ACC112 (cell line): ENCODE results near the gene SPTA1.
"Not testable (repeated sequence)": the region's sequence is repeated elsewhere in the genome, so short reads cannot be mapped to it uniquely, and the experiment has no call there.

Experiments
- H2AFZ ChIP-seq: fragments of 200-600 bp; sonication (generic); one replicate; pipeline ENCODE4 v1.6.0; 2017; ENCODE audit warnings: antibody characterized with exemption, low read length; ENCODE audit not compliant: unreplicated experiment
- H3K27ac ChIP-seq: fragments of 200-600 bp; sonication (generic); 2 replicates; pipeline ENCODE4 v1.5.1; 2014; ENCODE audit warnings: low read depth, mild to moderate bottlenecking, antibody characterized with exemption, low read length, moderate library complexity
- H3K27me3 ChIP-seq: fragments of 200-600 bp; sonication (generic); 2 replicates; pipeline ENCODE4 v1.6.1; 2014; ENCODE audit warnings: mild to moderate bottlenecking, antibody characterized with exemption, low read length, moderate library complexity, mixed read lengths; ENCODE audit not compliant: insufficient read depth
- H3K36me3 ChIP-seq: fragments of 200-600 bp; sonication (generic); 2 replicates; pipeline ENCODE4 v1.6.1; 2016; ENCODE audit warnings: mild to moderate bottlenecking, antibody characterized with exemption, low read length, moderate library complexity, mixed read lengths; ENCODE audit not compliant: insufficient read depth
- H3K4me1 ChIP-seq: fragments of 200-600 bp; sonication (generic); one replicate; pipeline ENCODE4 v1.6.1; 2016; ENCODE audit warnings: low read length, mixed read lengths; ENCODE audit not compliant: insufficient read depth, unreplicated experiment, control insufficient read depth
- H3K4me3 ChIP-seq: fragments of 200-600 bp; sonication (generic); 2 replicates; pipeline ENCODE4 v1.5.1; 2014; ENCODE audit warnings: mild to moderate bottlenecking, low read depth, low read length
- H3K79me2 ChIP-seq: fragments of 200-600 bp; sonication (generic); one replicate; pipeline ENCODE4 v1.6.0; 2016; ENCODE audit warnings: low read length; ENCODE audit not compliant: control insufficient read depth, unreplicated experiment, insufficient read depth

The SPTA1 gene

GRCh38 chr1:158716335-158716734, 29.8 kb upstream of the SPTA1 start:
- Histone ChIP-seq H3K27ac (no peak overlapping the region), H3K4me3 (no peak overlapping the region), H3K4me1 (no peaks in the 10 kb centered on the region), H3K36me3 (no peaks in the 10 kb centered on the region), H3K79me2 (no peaks in the 10 kb centered on the region), H3K27me3 (no peaks in the 10 kb centered on the region; the same call in 1 of the 2 replicates), H2AFZ (no peak overlapping the region)

DNA sequence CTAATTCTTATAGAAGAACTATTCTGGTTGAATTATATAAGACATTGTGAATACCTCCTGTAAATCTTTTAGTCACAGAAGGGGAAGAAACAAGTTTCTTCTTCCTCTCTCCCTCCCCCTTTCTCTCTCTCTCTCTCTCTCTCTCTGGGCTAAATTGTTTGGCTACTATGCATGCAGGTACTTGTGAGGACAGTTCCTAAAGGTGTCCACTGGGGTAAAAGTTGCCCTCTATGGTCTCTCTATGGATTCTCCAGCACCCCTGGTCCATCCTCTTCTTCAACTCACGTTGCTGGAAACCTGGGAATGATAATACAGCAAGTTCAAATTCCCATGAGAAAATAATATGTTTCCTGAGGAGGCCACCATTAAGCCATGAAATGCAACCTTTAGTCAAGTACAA, 28.2 kb upstream of the SPTA1 start:
- Histone ChIP-seq H3K27ac (no peak overlapping the region), H3K27me3 (peaks cover 3% of the 10 kb centered on the region; the same call in 1 of the 2 replicates), H2AFZ (no peak overlapping the region), H3K36me3 (no peaks in the 10 kb centered on the region), H3K79me2 (no peaks in the 10 kb centered on the region), H3K4me3 (no peak overlapping the region), H3K4me1 (no peaks in the 10 kb centered on the region)

DNA sequence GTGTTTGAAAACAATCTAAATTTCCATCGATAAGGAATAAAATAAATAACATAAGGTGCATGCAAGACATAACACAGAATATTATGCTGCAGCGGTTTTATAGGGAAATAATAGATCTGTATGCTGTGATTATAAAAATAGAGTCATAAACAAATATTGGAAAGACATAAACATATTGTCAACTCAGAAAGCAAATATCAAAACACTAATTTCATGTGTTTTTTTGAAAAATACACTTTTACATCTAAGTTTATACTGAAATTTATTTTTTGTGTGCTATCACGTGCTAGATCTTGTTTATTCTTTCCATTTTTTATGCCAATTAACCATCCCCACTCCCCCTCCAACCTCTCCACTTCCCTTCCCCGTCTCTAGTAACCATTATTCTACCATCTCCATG, 24.6 kb upstream of the SPTA1 start:
- no peak overlapping the region for H3K4me3 ChIP-seq
- H3K4me1 ChIP-seq, result no peaks in the 10 kb centered on the region
- no peak overlapping the region for H2AFZ ChIP-seq
- H3K36me3 ChIP-seq, result no peaks in the 10 kb centered on the region
- H3K27ac ChIP-seq, result no peak overlapping the region
- no peaks in the 10 kb centered on the region for H3K79me2 ChIP-seq
- H3K27me3 ChIP-seq, result peaks cover 3% of the 10 kb centered on the region; the same call in 1 of the 2 replicates

- H2AFZ ChIP-seq, result no peak overlapping the region
- no peaks in the 10 kb centered on the region for H3K36me3 ChIP-seq
- H3K27ac ChIP-seq, result no peak overlapping the region
- H3K4me3 ChIP-seq, result no peak overlapping the region
- 0 out of 2 replicates have a peak, but pooled peaks cover 3% of the 10 kb centered on the region for H3K27me3 ChIP-seq
- no peaks in the 10 kb centered on the region for H3K79me2 ChIP-seq
- no peaks in the 10 kb centered on the region for H3K4me1 ChIP-seq
These were observed 19.6 kb upstream of the SPTA1 start for GRCh38 chr1:158706096-158706495.

DNA sequence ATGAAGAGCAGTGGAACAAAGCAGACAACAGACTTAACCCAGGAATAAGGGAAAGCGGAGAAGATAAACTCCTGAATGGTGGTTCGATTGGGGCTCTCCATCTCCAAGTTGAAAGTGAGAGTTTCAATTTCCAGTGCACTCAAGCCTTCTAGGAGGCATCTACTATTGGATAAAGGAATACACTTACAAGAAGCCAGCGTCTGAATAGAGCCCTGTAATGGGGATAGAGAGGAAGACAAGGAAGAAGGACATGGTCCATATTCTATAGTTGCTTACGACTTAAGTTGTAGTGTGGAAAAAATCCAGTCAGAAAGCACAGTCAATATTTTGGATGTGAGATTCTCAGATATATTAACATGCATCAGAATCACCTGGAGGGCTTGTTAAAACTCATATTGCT, 14.0 kb upstream of the SPTA1 start, which contains the start of gene OR6K2:
TSS of gene OR6K2 (minus strand) at position 101 of the 400 bp plus-strand sequence. CDS start at position 101, 0 bp downstream.
- Histone ChIP-seq H3K27ac (no peak within 1 kb of the TSS), H3K4me1 (no peaks in the 10 kb centered on the region), H3K4me3 (no peak within 1 kb of the TSS), H2AFZ (no peak within 1 kb of the TSS), H3K27me3 (no peaks in the 10 kb centered on the region), H3K36me3 (no peaks in the 10 kb centered on the region), H3K79me2 (no peaks in the 10 kb centered on the region)

GRCh38 chr1:158694596-158694995, 8.1 kb upstream of the SPTA1 start:
- no peaks in the 10 kb centered on the region for H3K79me2 ChIP-seq
- H3K4me1 ChIP-seq, result no peaks in the 10 kb centered on the region
- H3K36me3 ChIP-seq, result no peaks in the 10 kb centered on the region
- no peaks in the 10 kb centered on the region for H3K27me3 ChIP-seq
- H2AFZ ChIP-seq, result no peak overlapping the region
- H3K27ac ChIP-seq, result no peak overlapping the region
- H3K4me3 ChIP-seq, result no peak overlapping the region

- Histone ChIP-seq H2AFZ (no peak overlapping the region), H3K27me3 (no peaks in the 10 kb centered on the region), H3K27ac (no peak overlapping the region), H3K4me3 (no peak overlapping the region), H3K4me1 (no peaks in the 10 kb centered on the region), H3K36me3 (no peaks in the 10 kb centered on the region), H3K79me2 (no peaks in the 10 kb centered on the region)
These were observed 5.8 kb upstream of the SPTA1 start for GRCh38 chr1:158692356-158692755.

- Histone ChIP-seq H3K36me3 (no peaks in the 10 kb centered on the region), H2AFZ (no peak overlapping the region), H3K4me1 (no peaks in the 10 kb centered on the region), H3K4me3 (no peak overlapping the region), H3K27me3 (no peaks in the 10 kb centered on the region), H3K79me2 (no peaks in the 10 kb centered on the region), H3K27ac (no peak overlapping the region)
These were observed 5.4 kb upstream of the SPTA1 start for GRCh38 chr1:158691907-158692306.

- H3K4me1 ChIP-seq, H3K27ac ChIP-seq, H3K79me2 ChIP-seq, H3K27me3 ChIP-seq, H3K36me3 ChIP-seq, H3K4me3 ChIP-seq, H2AFZ ChIP-seq: not testable (repeated sequence)
These were observed 4.6 kb upstream of the SPTA1 start for GRCh38 chr1:158691149-158691548.

DNA sequence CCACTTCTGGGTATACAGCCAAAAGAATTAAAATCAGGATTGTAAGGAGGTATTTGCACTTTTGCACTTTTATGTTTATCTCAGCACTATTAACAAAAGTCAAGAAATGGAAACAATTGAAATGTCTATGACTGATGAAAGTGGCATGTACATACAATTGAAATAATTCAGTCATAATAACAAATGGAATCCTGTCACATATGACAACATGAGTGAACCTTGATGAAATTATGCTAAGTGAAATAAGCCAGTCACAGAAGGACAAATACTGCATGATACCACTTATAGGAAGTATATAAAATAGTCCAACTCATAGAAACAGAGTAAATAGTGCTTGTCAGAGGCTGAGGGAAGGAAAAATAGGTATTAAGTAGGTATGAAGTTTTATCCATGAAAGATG, 3.4 kb upstream of the SPTA1 start:
- no peak overlapping the region for H3K27ac ChIP-seq
- no peaks in the 10 kb centered on the region for H3K4me1 ChIP-seq
- no peaks in the 10 kb centered on the region for H3K36me3 ChIP-seq
- H3K4me3 ChIP-seq, result no peak overlapping the region
- H3K79me2 ChIP-seq, result no peaks in the 10 kb centered on the region
- H3K27me3 ChIP-seq, result no peaks in the 10 kb centered on the region
- no peak overlapping the region for H2AFZ ChIP-seq

- Histone ChIP-seq H3K79me2 (no peaks in the 10 kb centered on the region), H3K27ac (no peak overlapping the region), H3K4me1 (no peaks in the 10 kb centered on the region), H2AFZ (no peak overlapping the region), H3K36me3 (no peaks in the 10 kb centered on the region), H3K4me3 (no peak overlapping the region), H3K27me3 (no peaks in the 10 kb centered on the region)
These were observed 2.6 kb upstream of the SPTA1 start for GRCh38 chr1:158689110-158689509.
